ENCODE data around the gene PTPN23. TPM values are rescaled to one million over a fixed set of nuclear protein-coding genes. Genes with fewer than 3 reads are reported as not detected.
A peak's percentile ranks its signal among the peaks of the same experiment; 100 is the strongest.

The PTPN23 gene
- total and polyA plus RNA-seq, 9 of the 15 experiments (the other 6 are each of a cell fraction or from before 2014, with no cell fraction given) = 0.41 to 58.7 (median 7.2) TPM

- TF ChIP-seq, protein P1, sequence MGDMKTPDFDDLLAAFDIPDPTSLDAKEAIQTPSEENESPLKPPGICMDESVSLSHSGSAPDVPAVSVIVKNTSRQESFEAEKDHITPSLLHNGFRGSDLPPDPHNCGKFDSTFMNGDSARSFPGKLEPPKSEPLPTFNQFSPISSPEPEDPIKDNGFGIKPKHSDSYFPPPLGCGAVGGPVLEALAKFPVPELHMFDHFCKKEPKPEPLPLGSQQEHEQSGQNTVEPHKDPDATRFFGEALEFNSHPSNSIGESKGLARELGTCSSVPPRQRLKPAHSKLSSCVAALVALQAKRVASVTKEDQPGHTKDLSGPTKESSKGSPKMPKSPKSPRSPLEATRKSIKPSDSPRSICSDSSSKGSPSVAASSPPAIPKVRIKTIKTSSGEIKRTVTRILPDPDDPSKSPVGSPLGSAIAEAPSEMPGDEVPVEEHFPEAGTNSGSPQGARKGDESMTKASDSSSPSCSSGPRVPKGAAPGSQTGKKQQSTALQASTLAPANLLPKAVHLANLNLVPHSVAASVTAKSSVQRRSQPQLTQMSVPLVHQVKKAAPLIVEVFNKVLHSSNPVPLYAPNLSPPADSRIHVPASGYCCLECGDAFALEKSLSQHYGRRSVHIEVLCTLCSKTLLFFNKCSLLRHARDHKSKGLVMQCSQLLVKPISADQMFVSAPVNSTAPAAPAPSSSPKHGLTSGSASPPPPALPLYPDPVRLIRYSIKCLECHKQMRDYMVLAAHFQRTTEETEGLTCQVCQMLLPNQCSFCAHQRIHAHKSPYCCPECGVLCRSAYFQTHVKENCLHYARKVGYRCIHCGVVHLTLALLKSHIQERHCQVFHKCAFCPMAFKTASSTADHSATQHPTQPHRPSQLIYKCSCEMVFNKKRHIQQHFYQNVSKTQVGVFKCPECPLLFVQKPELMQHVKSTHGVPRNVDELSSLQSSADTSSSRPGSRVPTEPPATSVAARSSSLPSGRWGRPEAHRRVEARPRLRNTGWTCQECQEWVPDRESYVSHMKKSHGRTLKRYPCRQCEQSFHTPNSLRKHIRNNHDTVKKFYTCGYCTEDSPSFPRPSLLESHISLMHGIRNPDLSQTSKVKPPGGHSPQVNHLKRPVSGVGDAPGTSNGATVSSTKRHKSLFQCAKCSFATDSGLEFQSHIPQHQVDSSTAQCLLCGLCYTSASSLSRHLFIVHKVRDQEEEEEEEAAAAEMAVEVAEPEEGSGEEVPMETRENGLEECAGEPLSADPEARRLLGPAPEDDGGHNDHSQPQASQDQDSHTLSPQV (IDR thresholded peaks at IDR 0.05) = 0 out of 2 replicates have a peak, but pooled peaks have one; percentile 78
- no peak for TF ChIP-seq ETV6 (IDR thresholded peaks at IDR 0.05; ENCODE audit: borderline replicate concordance in 1 of 2, low read depth in 2 of 2, low read length in 1 of 2)
- TF ChIP-seq ETV6 (CRISPR knock-in tag; IDR thresholded peaks at IDR 0.05; ENCODE audit: borderline replicate concordance) = peak; percentile 46; the same call in 1 of the 2 replicates
- peak in 1 of 2 experiments; percentile 75; a peak in 2 of 4 replicates for TF ChIP-seq UBTF (IDR thresholded peaks at IDR 0.05; ENCODE audit: borderline replicate concordance in 1 of 2, low read depth in 2 of 2, low read length in 2 of 2)
- TF ChIP-seq ZNF586 (CRISPR knock-in tag; conservative IDR thresholded peaks at IDR 0.05) = no peak
- TF ChIP-seq, protein P2, sequence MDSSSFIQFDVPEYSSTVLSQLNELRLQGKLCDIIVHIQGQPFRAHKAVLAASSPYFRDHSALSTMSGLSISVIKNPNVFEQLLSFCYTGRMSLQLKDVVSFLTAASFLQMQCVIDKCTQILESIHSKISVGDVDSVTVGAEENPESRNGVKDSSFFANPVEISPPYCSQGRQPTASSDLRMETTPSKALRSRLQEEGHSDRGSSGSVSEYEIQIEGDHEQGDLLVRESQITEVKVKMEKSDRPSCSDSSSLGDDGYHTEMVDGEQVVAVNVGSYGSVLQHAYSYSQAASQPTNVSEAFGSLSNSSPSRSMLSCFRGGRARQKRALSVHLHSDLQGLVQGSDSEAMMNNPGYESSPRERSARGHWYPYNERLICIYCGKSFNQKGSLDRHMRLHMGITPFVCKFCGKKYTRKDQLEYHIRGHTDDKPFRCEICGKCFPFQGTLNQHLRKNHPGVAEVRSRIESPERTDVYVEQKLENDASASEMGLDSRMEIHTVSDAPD (CRISPR knock-in tag; IDR thresholded peaks at IDR 0.05) = no peak
- TF ChIP-seq ZFX (CRISPR knock-in tag; IDR thresholded peaks at IDR 0.05) = peak; percentile 68
- no peak for TF ChIP-seq POLR2AphosphoS5 (IDR thresholded peaks at IDR 0.05; ENCODE audit: control insufficient read depth, insufficient read depth, low read depth, low read length)
- TF ChIP-seq PHF8 (IDR thresholded peaks at IDR 0.05; ENCODE audit: borderline replicate concordance, low read length) = peak; percentile 16; the same call in 1 of the 2 replicates
- TF ChIP-seq TRIM28 (IDR thresholded peaks at IDR 0.05) = no peak
- no peak for TF ChIP-seq SNIP1 (IDR thresholded peaks at IDR 0.05; ENCODE audit: low read depth)
- peak; percentile 85 for TF ChIP-seq L3MBTL2 (IDR thresholded peaks at IDR 0.05)
- no peak for TF ChIP-seq MBD1 (CRISPR knock-in tag; IDR thresholded peaks at IDR 0.05)
- TF ChIP-seq ZNF444 (CRISPR knock-in tag; IDR thresholded peaks at IDR 0.05) = no peak
Measured at GRCh38 chr3:47405820-47406761, 25.3 kb downstream of the PTPN23 start (continued).
